ENCODE data around the gene KIAA0825. TPM values are rescaled to one million over a fixed set of nuclear protein-coding genes. Genes with fewer than 3 reads are reported as not detected.

The KIAA0825 gene
- polyA plus RNA-seq, 1 donor: 5.2 TPM

Other genes with a start within 250 kb of the KIAA0825 start
- 20.1 TPM for gene SLF1, start 65 bp upstream of the KIAA0825 start, polyA plus RNA-seq (ENCODE audit: insufficient read length)

Measured in left kidney (tissue), 1 donor.